H1 (cell line): ENCODE data around the gene ETV4. TPM values are rescaled to one million over a fixed set of nuclear protein-coding genes. Genes with fewer than 3 reads are reported as not detected.

ENCODE experiments used
- CTCF ChIA-PET: fragments of 300-600 bp; sonication (Branson Sonifier 250); formaldehyde crosslinking; loops from one replicate; lab custom pipeline; 2021; ENCODE audit not compliant: partially characterized antibody; lab: Charles Lee
- POLR2A ChIA-PET: fragments of 300-600 bp; sonication (Branson Sonifier 250); formaldehyde crosslinking; loops from one replicate; lab custom pipeline; 2021; ENCODE audit warnings: inconsistent platforms; ENCODE audit not compliant: partially characterized antibody; lab: Charles Lee
- DNase-seq, 2 experiments: peaks; one replicate each; pipeline versions ENCODE4 v3.0.0 to v3.0.0-alpha.2; 2010 to 2022; ENCODE audit warnings: low spot score in 2 of 2, low read depth in 1 of 2, mixed read lengths in 1 of 2
- FAIRE-seq: peaks from 2 replicates; lab custom pipeline; 2011; peaks lifted over from hg19 to GRCh38; lab: Jason Lieb, UNC
- H2AFZ ChIP-seq: 2 replicates; pipeline ENCODE4 v1.8.1; 2012; ENCODE audit warnings: low read length, inconsistent platforms
- H2AK5ac ChIP-seq: 2 replicates; pipeline ENCODE4 v1.6.1; 2013; ENCODE audit warnings: low read depth, low read length
- H2BK120ac ChIP-seq: replicated peaks from 2 replicates; pipeline ENCODE3; 2013; ENCODE audit warnings: low read depth, low read length, inconsistent platforms
- H2BK12ac ChIP-seq: 2 replicates; pipeline ENCODE4 v1.6.1; 2013; ENCODE audit warnings: low read depth, low read length
- H2BK15ac ChIP-seq: 2 replicates; pipeline ENCODE4 v1.6.1; 2013; ENCODE audit warnings: low read length
- H2BK20ac ChIP-seq: 2 replicates; pipeline ENCODE4 v1.6.1; 2013; ENCODE audit warnings: low read length
- H2BK5ac ChIP-seq: 2 replicates; pipeline ENCODE4 v1.6.1; 2013; ENCODE audit warnings: low read depth, low read length
- H3K14ac ChIP-seq: 2 replicates; pipeline ENCODE4 v1.6.1; 2013; ENCODE audit warnings: inconsistent platforms; ENCODE audit not compliant: insufficient read length
- H3K18ac ChIP-seq: 2 replicates; pipeline ENCODE4 v1.6.1; 2013; ENCODE audit warnings: low read length; ENCODE audit errors: extremely low read depth
- H3K23ac ChIP-seq: 2 replicates; pipeline ENCODE4 v1.6.1; 2013; ENCODE audit warnings: inconsistent platforms; ENCODE audit not compliant: insufficient read length
- H3K23me2 ChIP-seq: 2 replicates; pipeline ENCODE4 v1.6.1; 2013; ENCODE audit warnings: low read depth, low read length
- H3K27ac ChIP-seq: 2 replicates; pipeline ENCODE4 v1.6.1; 2011; ENCODE audit warnings: low read depth, low read length, inconsistent platforms
- H3K27me3 ChIP-seq, 4 experiments: replicated peaks in 1 of 4; 1 replicate in 1 of 4; 2 replicates in 3 of 4; pipeline versions ENCODE4 v1.6.1 to v1.8.1; 2011 to 2013; ENCODE audit warnings: low read length in 3 of 4, mild to moderate bottlenecking in 3 of 4, inconsistent platforms in 2 of 4, mixed read lengths in 2 of 4, moderate library complexity in 1 of 4; ENCODE audit not compliant: control insufficient read depth in 3 of 4, insufficient read depth in 3 of 4; ENCODE audit errors: extremely low read depth in 1 of 4
- H3K36me3 ChIP-seq, 4 experiments: 2 replicates each; pipeline versions ENCODE4 v1.6.1 to v1.8.1; 2011 to 2013; ENCODE audit warnings: mild to moderate bottlenecking in 4 of 4, low read length in 3 of 4, moderate library complexity in 2 of 4, control low read depth in 1 of 4, inconsistent platforms in 1 of 4; ENCODE audit not compliant: insufficient read depth in 4 of 4, control insufficient read depth in 2 of 4
- H3K4ac ChIP-seq: replicated peaks from 2 replicates; pipeline ENCODE3; 2013; ENCODE audit warnings: low read length, low read depth, mixed read lengths, inconsistent platforms; ENCODE audit not compliant: insufficient read length
- H3K4me1 ChIP-seq, 4 experiments: replicated peaks in 1 of 4; 1 replicate in 1 of 4; 2 replicates in 3 of 4; pipeline versions ENCODE4 v1.6.1 to v1.8.1; 2011 to 2013; ENCODE audit warnings: low read length in 3 of 4, inconsistent platforms in 2 of 4, mixed read lengths in 1 of 4; ENCODE audit not compliant: insufficient read depth in 4 of 4, control insufficient read depth in 3 of 4
- H3K4me2 ChIP-seq, 2 experiments: 2 replicates each; pipeline versions ENCODE4 v1.6.1 to v1.8.1; 2011 to 2013; ENCODE audit warnings: low read depth in 2 of 2, low read length in 2 of 2, control low read depth in 1 of 2, inconsistent platforms in 1 of 2, mild to moderate bottlenecking in 1 of 2; ENCODE audit not compliant: insufficient read depth in 1 of 2
- H3K4me3 ChIP-seq, 4 experiments: fragments of 200-600, 300-600 bp in 1 of 4; sonication (generic), shearing (Covaris generic), sonication (Bioruptor Twin) in 1 of 4; 2 replicates each; pipeline versions ENCODE4 v1.5.1 to v1.8.1; 2011 to 2016; ENCODE audit warnings: low read length in 4 of 4, low read depth in 3 of 4, control low read depth in 2 of 4, inconsistent platforms in 2 of 4, mild to moderate bottlenecking in 2 of 4, mixed read lengths in 1 of 4, moderate library complexity in 1 of 4; ENCODE audit not compliant: insufficient read depth in 2 of 4; ENCODE audit errors: extremely low read depth in 1 of 4
- H3K56ac ChIP-seq: replicated peaks from 2 replicates; pipeline ENCODE3; 2013; ENCODE audit warnings: low read depth, mild to moderate bottlenecking, mixed read lengths, low read length, inconsistent platforms; ENCODE audit not compliant: insufficient read length
- H3K79me1 ChIP-seq: 2 replicates; pipeline ENCODE4 v1.6.1; 2013; ENCODE audit warnings: low read depth, low read length, control low read depth
- H3K79me2 ChIP-seq, 2 experiments: 2 replicates each; pipeline versions ENCODE4 v1.6.1 to v1.8.1; 2012 to 2013; ENCODE audit warnings: low read length in 2 of 2, mild to moderate bottlenecking in 2 of 2, inconsistent platforms in 1 of 2; ENCODE audit not compliant: insufficient read depth in 2 of 2, control insufficient read depth in 1 of 2
- H3K9ac ChIP-seq, 4 experiments: replicated peaks in 1 of 4; 1 replicate in 1 of 4; 2 replicates in 3 of 4; pipeline versions ENCODE4 v1.6.1 to v1.8.1; 2011 to 2013; ENCODE audit warnings: low read depth in 3 of 4, low read length in 3 of 4, control low read depth in 2 of 4, mild to moderate bottlenecking in 2 of 4, moderate library complexity in 2 of 4, inconsistent platforms in 1 of 4; ENCODE audit errors: extremely low read depth in 1 of 4
- H3K9me3 ChIP-seq, 2 experiments: 2 replicates each; pipeline versions ENCODE4 v1.6.1 to v1.8.1; 2012 to 2013; ENCODE audit warnings: mild to moderate bottlenecking in 2 of 2, moderate library complexity in 2 of 2, control low read depth in 1 of 2, inconsistent platforms in 1 of 2, low read depth in 1 of 2, low read length in 1 of 2, mixed read lengths in 1 of 2; ENCODE audit not compliant: insufficient read depth in 2 of 2
- H4K20me1 ChIP-seq, 2 experiments: replicated peaks in 1 of 2; 2 replicates each; pipeline versions ENCODE3 to v1.8.1; 2011 to 2013; ENCODE audit warnings: inconsistent platforms in 2 of 2, low read length in 2 of 2, mild to moderate bottlenecking in 1 of 2; ENCODE audit not compliant: insufficient read depth in 2 of 2, control insufficient read depth in 1 of 2
- H4K5ac ChIP-seq: 2 replicates; pipeline ENCODE4 v1.6.1; 2013; ENCODE audit warnings: low read length, low read depth, mixed read lengths, inconsistent platforms; ENCODE audit not compliant: insufficient read length
- H4K8ac ChIP-seq: 2 replicates; pipeline ENCODE4 v1.8.0; 2013; ENCODE audit warnings: mild to moderate bottlenecking, moderate library complexity, low read length, inconsistent platforms; ENCODE audit not compliant: insufficient read depth; ENCODE audit errors: extremely low read depth
- H4K91ac ChIP-seq: replicated peaks from 2 replicates; pipeline ENCODE3; 2013; ENCODE audit warnings: low read length, mixed read lengths, inconsistent platforms; ENCODE audit not compliant: insufficient read length
- ASH2L ChIP-seq: fragments of 200-600, 300-600 bp; sonication (generic); IDR thresholded peaks from one replicate; pipeline ENCODE4 v1.7.1; 2017; ENCODE audit warnings: low read length
- EP300 ChIP-seq, 2 experiments: IDR thresholded peaks; 1 replicate in 1 of 2; 2 replicates in 1 of 2; pipeline ENCODE4 v1.6.1; 2011 to 2012; ENCODE audit warnings: low read depth in 2 of 2, low read length in 2 of 2, mild to moderate bottlenecking in 2 of 2, borderline replicate concordance in 1 of 2, inconsistent platforms in 1 of 2, moderate library complexity in 1 of 2
- GTF2F1 ChIP-seq: IDR thresholded peaks from 2 replicates; pipeline ENCODE4 v1.6.1; 2012; ENCODE audit warnings: low read depth, low read length, improper control_type of control experiment, borderline replicate concordance
- NANOG ChIP-seq: IDR thresholded peaks from 2 replicates; pipeline ENCODE4 v1.6.1; 2011; ENCODE audit warnings: low read length, low read depth, mild to moderate bottlenecking, inconsistent platforms; ENCODE audit not compliant: insufficient read depth, poor library complexity, severe bottlenecking
- POLR2AphosphoS5 ChIP-seq: IDR thresholded peaks from 2 replicates; pipeline ENCODE4 v1.6.1; 2011; ENCODE audit warnings: low read depth, low read length
- RBBP5 ChIP-seq: IDR thresholded peaks from 2 replicates; pipeline ENCODE4 v1.7.1; 2012; ENCODE audit warnings: low read depth, mild to moderate bottlenecking, inconsistent platforms, low read length, moderate library complexity, borderline replicate concordance
- RFX5 ChIP-seq: IDR thresholded peaks from 2 replicates; pipeline ENCODE4 v1.6.1; 2011; ENCODE audit warnings: low read depth, low read length, improper control_type of control experiment, borderline replicate concordance
- YY1 ChIP-seq: IDR thresholded peaks from 2 replicates; pipeline ENCODE4 v1.6.1; 2011; ENCODE audit warnings: low read depth, mild to moderate bottlenecking, low read length
- WGBS, 2 experiments: shearing (Covaris generic) in 1 of 2; methylation state at CpG; one replicate each; pipeline versions ENCODE4 v1.1.6 to v1.1.7; 2013 to 2015; ENCODE audit warnings: low lambda C conversion rate in 2 of 2, mixed read lengths in 2 of 2, inconsistent platforms in 1 of 2, low coverage in 1 of 2, missing lambda C conversion rate in 1 of 2; ENCODE audit not compliant: insufficient replicate concordance in 2 of 2, insufficient coverage in 1 of 2, insufficient read length in 1 of 2; ENCODE audit errors: extremely low coverage in 1 of 2, missing lambda C conversion rate in 1 of 2; 5-methylcytosine and 5-hydroxymethylcytosine counted together
- polyA plus RNA-seq, 7 experiments: library from polyadenylated mRNA; depleted of rRNA in 3 of 7; stranded (reverse) in 5 of 7; unstranded in 2 of 7; fragments of >200 nt in 5 of 7; fragments of 200-250 nt in 2 of 7; gene quantifications; 1 replicate in 5 of 7; 2 replicates in 1 of 7; 4 replicates in 1 of 7; pipeline versions ENCODE4 v1.2.1 to v1.2.3, GENCODE V29; 2011 to 2013; ENCODE audit warnings: missing spikeins in 2 of 7, mixed read lengths in 2 of 7
- total RNA-seq: library from RNA; stranded (reverse); fragmentation: NEBNext Ultra II Directional; extraction: Animal tissue kit (Norgen Biotek cat#: 25700); gene quantifications from 2 replicates; pipeline ENCODE4 v1.2.1, GENCODE V29; 2021
- TF ChIP-seq, protein P1 (sequence below): IDR thresholded peaks from 2 replicates; pipeline ENCODE4 v1.6.1; 2012; ENCODE audit warnings: low read length, inconsistent platforms

The ETV4 gene
- total and polyA plus RNA-seq, 2 of the 8 experiments (the other 6 are each of a cell fraction or from before 2014, with no cell fraction given): 75.2 to 143 TPM

DNA sequence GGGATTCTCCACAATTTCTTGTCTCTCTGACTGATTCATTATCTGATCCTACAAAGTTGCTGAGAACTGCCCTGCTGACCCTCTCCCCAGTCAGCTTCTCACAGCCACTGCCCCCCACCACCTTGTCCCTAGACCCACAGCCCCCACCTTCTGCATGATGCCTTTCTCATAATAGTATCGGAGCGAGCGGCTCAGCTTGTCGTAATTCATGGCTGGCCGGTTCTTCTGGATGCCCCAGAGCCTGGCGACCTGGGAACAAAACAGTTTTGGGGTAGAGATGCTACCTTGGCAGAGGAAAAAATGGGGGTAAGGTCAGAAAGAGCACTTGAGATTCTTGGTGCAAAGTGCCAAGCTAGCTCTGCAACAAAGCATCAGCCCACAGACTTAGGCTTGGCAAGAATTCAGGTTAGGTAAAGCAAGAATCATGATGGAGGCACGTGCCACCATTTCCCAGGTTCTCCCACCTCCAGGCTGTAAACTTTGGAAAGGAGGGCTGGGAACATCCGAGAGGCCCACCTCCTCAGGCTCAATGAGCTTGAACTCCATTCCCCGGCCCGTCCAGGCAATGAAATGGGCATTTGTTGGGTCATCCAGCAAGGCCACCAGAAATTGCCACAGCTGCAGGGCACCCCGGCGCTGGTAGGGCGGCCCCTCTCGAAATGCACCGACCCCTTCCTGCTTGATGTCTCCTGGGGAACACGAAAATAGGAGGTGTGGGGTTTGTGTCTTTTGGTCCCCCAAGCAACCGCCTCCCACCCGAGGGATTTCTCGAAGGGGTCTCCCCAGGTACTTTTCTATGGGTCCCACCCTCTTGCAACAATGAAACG is 16.9 kb downstream of the ETV4 start:
- H3K18ac ChIP-seq: peak overlapping the region; percentile 43; the same call in 1 of the 2 replicates
- no peak for TF ChIP-seq YY1
- no peak for TF ChIP-seq RBBP5
- TF ChIP-seq POLR2AphosphoS5: no peak
- TF ChIP-seq EP300 (IDR thresholded peaks at IDR 0.05; ENCODE audit: borderline replicate concordance in 1 of 2, low read depth in 2 of 2, low read length in 2 of 2): no peak
- no peak for TF ChIP-seq NANOG
- TF ChIP-seq, protein P1, sequence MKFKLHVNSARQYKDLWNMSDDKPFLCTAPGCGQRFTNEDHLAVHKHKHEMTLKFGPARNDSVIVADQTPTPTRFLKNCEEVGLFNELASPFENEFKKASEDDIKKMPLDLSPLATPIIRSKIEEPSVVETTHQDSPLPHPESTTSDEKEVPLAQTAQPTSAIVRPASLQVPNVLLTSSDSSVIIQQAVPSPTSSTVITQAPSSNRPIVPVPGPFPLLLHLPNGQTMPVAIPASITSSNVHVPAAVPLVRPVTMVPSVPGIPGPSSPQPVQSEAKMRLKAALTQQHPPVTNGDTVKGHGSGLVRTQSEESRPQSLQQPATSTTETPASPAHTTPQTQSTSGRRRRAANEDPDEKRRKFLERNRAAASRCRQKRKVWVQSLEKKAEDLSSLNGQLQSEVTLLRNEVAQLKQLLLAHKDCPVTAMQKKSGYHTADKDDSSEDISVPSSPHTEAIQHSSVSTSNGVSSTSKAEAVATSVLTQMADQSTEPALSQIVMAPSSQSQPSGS: no peak
- TF ChIP-seq ASH2L: no peak
- TF ChIP-seq RFX5: no peak
- no peak for TF ChIP-seq GTF2F1

More for the DNA sequence above, 16.9 kb downstream of the ETV4 start:
- DNase-seq (no peak), FAIRE-seq (no peak)
- no peak overlapping the region for H2AFZ ChIP-seq
- POLR2A ChIA-PET: interaction anchor here (0.8 to 12.6 kb wide), 16 partner anchors 8 to 173 kb away, joined by 3 to 345 read pairs (median 4); partner anchors contain the start of genes ARL4D and ETV4
- peaks cover 2 to 4% of the 10 kb centered on the region in 2 experiments for H4K20me1 ChIP-seq
- no peak overlapping the region for H3K23ac ChIP-seq
- H3K79me2 ChIP-seq: no peaks in the 10 kb centered on the region
- no peak overlapping the region for H3K56ac ChIP-seq
- no peak overlapping the region for H4K5ac ChIP-seq
- CTCF ChIA-PET: interaction anchor here (0.5 to 4.5 kb wide), 7 partner anchors 14 to 231 kb away, joined by 3 to 21 read pairs (median 4); no protein-coding TSS in a partner anchor
- H3K4me3 ChIP-seq: no peak overlapping the region
- no peak overlapping the region for H3K9ac ChIP-seq
- no peaks in the 10 kb centered on the region for H3K27me3 ChIP-seq
- H2BK120ac ChIP-seq: no peak overlapping the region
- no peaks in the 10 kb centered on the region for H3K9me3 ChIP-seq
- peaks cover 18 to 46% (median 23%) of the 10 kb centered on the region in 4 experiments for H3K4me1 ChIP-seq
- peaks cover 3 to 21% (median 13%) of the 10 kb centered on the region in 4 experiments; a peak in 7 of 8 replicates for H3K36me3 ChIP-seq
- H3K4me2 ChIP-seq: no peak overlapping the region; a peak in 1 of 4 replicates
- H2BK15ac ChIP-seq: no peak overlapping the region
- H4K91ac ChIP-seq: peak overlapping the region; percentile 46
- H3K79me1 ChIP-seq: peaks cover 2% of the 10 kb centered on the region; the same call in 1 of the 2 replicates
- peak overlapping the region; percentile 52; the same call in 1 of the 2 replicates for H2BK5ac ChIP-seq
- peaks cover 4% of the 10 kb centered on the region; the same call in 1 of the 2 replicates for H3K23me2 ChIP-seq
- no peak overlapping the region for H2BK20ac ChIP-seq
- H2BK12ac ChIP-seq: no peak overlapping the region; the same call in 1 of the 2 replicates
- peak overlapping the region; percentile 99; the same call in 1 of the 2 replicates for H2AK5ac ChIP-seq
- no peak overlapping the region for H4K8ac ChIP-seq
- H3K4ac ChIP-seq: no peak overlapping the region
- no peak overlapping the region for H3K27ac ChIP-seq
- 91% methylated on average over 20 of the region's 20 CpGs; no CpG with 5 or more reads in 1 of the 2 experiments for WGBS, 2 experiments
- no peak overlapping the region for H3K14ac ChIP-seq
